Kidney epithelial cell (primary cell): ENCODE data around the gene OXLD1. TPM values are rescaled to one million over a fixed set of nuclear protein-coding genes. Genes with fewer than 3 reads are reported as not detected.
"Not testable (repeated sequence)": the region's sequence is repeated elsewhere in the genome, so short reads cannot be mapped to it uniquely, and the experiment has no call there.

Experiments used
- DNase-seq: peaks from one replicate; pipeline ENCODE4 v3.0.0-alpha.2; 2010; ENCODE audit warnings: low read depth
- H3K27me3 ChIP-seq: 2 replicates; pipeline ENCODE4 v1.6.0; 2011; ENCODE audit warnings: low read length; ENCODE audit not compliant: control insufficient read depth, insufficient read depth
- H3K36me3 ChIP-seq: 2 replicates; pipeline ENCODE4 v1.5.1; 2011; ENCODE audit warnings: low read length; ENCODE audit not compliant: control insufficient read depth, insufficient read depth
- H3K4me3 ChIP-seq: 2 replicates; pipeline ENCODE4 v1.5.1; 2011; ENCODE audit warnings: low read depth, mild to moderate bottlenecking, control low read depth, low read length
- total RNA-seq: library from RNA; depleted of rRNA; stranded (reverse); fragments of >200 nt; gene quantifications from 2 replicates; pipeline ENCODE4 v1.2.3, GENCODE V29; 2015
- TF ChIP-seq, protein P1 (sequence below): IDR thresholded peaks from 2 replicates; pipeline ENCODE4 v1.5.1; 2011; ENCODE audit warnings: mild to moderate bottlenecking, moderate library complexity, low read length, control low read depth, inconsistent platforms; ENCODE audit not compliant: insufficient read depth, poor library complexity, severe bottlenecking

The OXLD1 gene
- total RNA-seq, 1 donor from 2014 or later = 41.7 TPM

DNA sequence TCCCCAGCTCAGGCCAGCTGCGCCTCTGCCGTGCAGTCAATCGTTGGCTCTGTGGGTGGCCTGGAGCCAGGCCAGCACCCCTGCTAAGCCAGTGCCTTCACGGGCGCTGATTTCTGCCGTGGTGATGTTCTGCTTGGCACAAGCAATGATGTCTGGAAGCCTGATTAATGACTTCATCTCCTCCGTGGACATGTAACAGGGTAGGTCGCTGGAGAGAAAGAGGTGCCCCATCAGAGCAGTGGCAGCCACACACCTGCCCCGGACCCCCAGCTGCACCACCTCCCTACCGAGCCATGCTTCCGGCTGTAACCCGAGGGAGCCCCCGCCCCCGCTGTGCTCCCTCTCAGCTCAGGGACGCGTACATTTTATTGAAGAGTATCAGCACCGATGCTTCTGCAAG is 15.3 kb upstream of the OXLD1 start:
- Histone ChIP-seq H3K4me3 (no peak overlapping the region), H3K27me3 (no peaks in the 10 kb centered on the region), H3K36me3 (peaks cover 2% of the 10 kb centered on the region)
- DNase-seq = peak; percentile 31
- TF ChIP-seq, protein P1, sequence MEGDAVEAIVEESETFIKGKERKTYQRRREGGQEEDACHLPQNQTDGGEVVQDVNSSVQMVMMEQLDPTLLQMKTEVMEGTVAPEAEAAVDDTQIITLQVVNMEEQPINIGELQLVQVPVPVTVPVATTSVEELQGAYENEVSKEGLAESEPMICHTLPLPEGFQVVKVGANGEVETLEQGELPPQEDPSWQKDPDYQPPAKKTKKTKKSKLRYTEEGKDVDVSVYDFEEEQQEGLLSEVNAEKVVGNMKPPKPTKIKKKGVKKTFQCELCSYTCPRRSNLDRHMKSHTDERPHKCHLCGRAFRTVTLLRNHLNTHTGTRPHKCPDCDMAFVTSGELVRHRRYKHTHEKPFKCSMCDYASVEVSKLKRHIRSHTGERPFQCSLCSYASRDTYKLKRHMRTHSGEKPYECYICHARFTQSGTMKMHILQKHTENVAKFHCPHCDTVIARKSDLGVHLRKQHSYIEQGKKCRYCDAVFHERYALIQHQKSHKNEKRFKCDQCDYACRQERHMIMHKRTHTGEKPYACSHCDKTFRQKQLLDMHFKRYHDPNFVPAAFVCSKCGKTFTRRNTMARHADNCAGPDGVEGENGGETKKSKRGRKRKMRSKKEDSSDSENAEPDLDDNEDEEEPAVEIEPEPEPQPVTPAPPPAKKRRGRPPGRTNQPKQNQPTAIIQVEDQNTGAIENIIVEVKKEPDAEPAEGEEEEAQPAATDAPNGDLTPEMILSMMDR = no peak

GRCh38 chr17:81680150-81680549 is 13.7 kb upstream of the OXLD1 start:
- Histone ChIP-seq H3K27me3 (no peaks in the 10 kb centered on the region), H3K4me3 (no peak overlapping the region), H3K36me3 (no peaks in the 10 kb centered on the region)
- no peak for DNase-seq
- TF ChIP-seq, protein P1 = no peak

- DNase-seq = no peak
- no peaks in the 10 kb centered on the region for H3K27me3 ChIP-seq
These were observed 10.5 kb upstream of the OXLD1 start for GRCh38 chr17:81676906-81677305.

GRCh38 chr17:81675515-81676221 is 9.3 kb upstream of the OXLD1 start:
- TF ChIP-seq, protein P1 = peak; percentile 36
- not testable (repeated sequence) for H3K36me3 ChIP-seq, H3K27me3 ChIP-seq, DNase-seq, H3K4me3 ChIP-seq

More at GRCh38 chr17:81676906-81677305, 10.5 kb upstream of the OXLD1 start:
- no peaks in the 10 kb centered on the region for H3K36me3 ChIP-seq
- TF ChIP-seq, protein P1 = no peak
- no peak overlapping the region for H3K4me3 ChIP-seq

DNA sequence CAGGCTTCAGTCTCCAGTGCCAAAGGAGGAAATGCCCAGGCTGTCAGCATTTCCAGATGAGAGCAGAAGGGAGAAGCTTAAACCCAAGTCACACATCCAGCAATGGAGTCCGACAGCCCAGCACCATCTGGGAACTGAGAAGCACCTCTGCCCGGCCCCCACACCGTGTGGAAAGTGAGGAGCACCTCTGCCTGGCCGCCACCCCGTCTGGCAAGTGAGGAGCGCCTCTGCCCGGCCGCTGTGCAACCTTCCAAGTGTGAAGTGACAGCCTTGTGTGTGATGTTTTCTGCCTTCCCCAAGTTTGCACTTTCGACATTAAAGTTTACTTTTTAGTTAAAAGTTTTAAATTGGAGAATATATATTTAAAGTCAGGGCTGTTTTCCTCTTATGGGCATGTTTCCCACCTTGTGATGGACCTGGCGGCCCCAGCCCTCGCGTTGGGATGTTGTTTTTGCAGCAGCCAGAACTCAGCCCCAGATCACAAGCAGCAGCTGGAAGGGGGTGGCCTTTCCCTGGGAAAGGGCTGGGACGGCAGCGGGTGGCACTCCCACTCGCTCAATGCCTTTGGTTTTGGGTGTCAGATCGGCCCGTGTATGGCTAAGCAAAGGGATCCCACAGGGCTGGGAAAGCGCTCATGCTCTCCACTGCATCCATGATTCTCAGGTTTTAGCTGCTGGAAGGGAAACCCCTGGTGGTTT is 7.3 kb upstream of the OXLD1 start:
- TF ChIP-seq, protein P1 = no peak
- DNase-seq = no peak
- Histone ChIP-seq H3K4me3 (no peak overlapping the region), H3K27me3 (no peaks in the 10 kb centered on the region), H3K36me3 (peaks cover 3% of the 10 kb centered on the region)
